Mucosa of rectum (tissue), 2 donors: Measurements from ENCODE around the gene UBE2QL1.

Experiments used
- H3K27ac ChIP-seq, 2 donors: one replicate each; pipeline ENCODE4 v1.7.0; 2013; ENCODE audit warnings: inconsistent platforms in 2 of 2, low read depth in 2 of 2, low read length in 2 of 2
- H3K27me3 ChIP-seq, 2 donors: one replicate each; pipeline ENCODE4 v1.7.0; 2013; ENCODE audit warnings: low read length in 2 of 2; ENCODE audit not compliant: control insufficient read depth in 2 of 2, insufficient read depth in 2 of 2
- H3K36me3 ChIP-seq, 2 donors: one replicate each; pipeline ENCODE4 v1.7.0; 2013; ENCODE audit warnings: low read length in 2 of 2; ENCODE audit not compliant: control insufficient read depth in 2 of 2, insufficient read depth in 2 of 2
- H3K4me1 ChIP-seq, 2 donors: one replicate each; pipeline ENCODE4 v1.7.0; 2013; ENCODE audit warnings: low read length in 2 of 2, mild to moderate bottlenecking in 1 of 2; ENCODE audit not compliant: control insufficient read depth in 2 of 2, insufficient read depth in 2 of 2
- H3K4me3 ChIP-seq, 2 donors: one replicate each; pipeline ENCODE4 v1.7.0; 2013; ENCODE audit warnings: low read length in 2 of 2
- H3K9ac ChIP-seq, 2 donors: one replicate each; pipeline ENCODE4 v1.7.0; 2013; ENCODE audit warnings: low read length in 2 of 2, low read depth in 1 of 2, mild to moderate bottlenecking in 1 of 2
- H3K9me3 ChIP-seq, 2 donors: one replicate each; pipeline ENCODE4 v1.7.0; 2013; ENCODE audit warnings: low read length in 2 of 2; ENCODE audit not compliant: control insufficient read depth in 2 of 2
- donor health status: healthy.
- donor health status: Normal muscosa, but diverticular disease.

Gene UBE2QL1

DNA sequence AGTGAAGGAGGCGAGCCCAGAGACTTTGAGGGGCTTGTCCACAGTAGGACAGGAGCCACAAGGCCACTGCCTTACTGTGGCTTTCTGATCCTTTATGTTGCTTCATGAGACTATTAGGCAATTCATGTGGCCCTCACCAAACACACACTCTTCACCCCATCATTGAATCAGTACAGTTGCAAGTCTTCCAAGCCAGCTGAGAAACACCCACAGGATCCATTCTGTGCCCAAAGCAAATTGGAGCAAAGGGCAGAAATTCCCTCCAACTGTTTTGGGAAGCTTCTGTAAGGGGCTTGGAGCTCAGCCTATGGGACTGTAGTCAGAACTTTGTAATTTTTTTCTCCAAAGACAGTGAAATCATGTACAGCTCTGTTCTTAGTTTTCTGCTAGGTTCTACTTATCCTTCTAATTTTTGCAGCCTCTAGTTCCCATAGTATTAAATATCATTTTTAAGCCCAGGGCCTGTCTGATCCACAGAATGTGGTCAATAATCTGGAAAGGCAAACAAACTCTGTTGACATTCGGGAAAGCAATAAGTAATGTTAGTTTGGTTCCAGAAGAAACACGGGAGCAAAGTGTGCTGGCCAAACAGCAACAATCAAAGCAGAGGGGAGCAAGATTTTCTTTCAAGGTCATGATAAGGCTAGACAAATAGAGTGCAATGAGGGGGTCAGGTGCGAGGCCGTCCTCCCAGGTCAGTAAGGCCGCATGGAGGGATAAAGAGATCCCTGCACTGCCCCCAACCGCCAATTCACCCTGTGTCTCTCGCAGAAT lies 47.0 kb downstream of the UBE2QL1 start:
- no peak overlapping the region for H3K27ac ChIP-seq
- no peak overlapping the region for H3K9ac ChIP-seq
- H3K4me1 ChIP-seq: no peaks in the 10 kb centered on the region
- no peaks in the 10 kb centered on the region for H3K36me3 ChIP-seq
- no peak overlapping the region for H3K4me3 ChIP-seq
- no peaks in the 10 kb centered on the region for H3K9me3 ChIP-seq
- no peaks in the 10 kb centered on the region for H3K27me3 ChIP-seq

DNA sequence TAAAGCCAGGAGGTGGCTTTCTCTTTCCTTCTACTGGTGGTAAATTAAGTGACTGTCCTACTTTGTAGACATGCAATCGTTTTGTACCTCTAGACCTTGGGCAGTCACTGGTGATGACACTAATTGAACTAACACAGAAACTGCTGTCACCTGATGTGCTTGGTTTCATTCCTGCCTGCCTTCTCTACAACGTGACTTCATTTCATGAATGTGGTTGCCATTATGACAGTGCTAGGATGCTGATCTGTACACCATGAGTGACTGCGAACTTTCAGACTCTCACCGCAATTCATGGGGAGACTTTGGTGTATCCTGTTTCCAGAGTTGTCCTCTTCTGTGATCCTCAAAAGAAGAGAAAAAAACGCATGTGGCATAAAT lies 47.5 kb downstream of the UBE2QL1 start:
- no peak overlapping the region for H3K27ac ChIP-seq
- no peaks in the 10 kb centered on the region for H3K9me3 ChIP-seq
- H3K9ac ChIP-seq: no peak overlapping the region
- no peaks in the 10 kb centered on the region for H3K27me3 ChIP-seq
- H3K36me3 ChIP-seq: no peaks in the 10 kb centered on the region
- H3K4me1 ChIP-seq: no peaks in the 10 kb centered on the region
- H3K4me3 ChIP-seq: no peak overlapping the region

- H3K9me3 ChIP-seq: no peaks in the 10 kb centered on the region
- no peak overlapping the region for H3K4me3 ChIP-seq
- H3K9ac ChIP-seq: no peak overlapping the region
- no peaks in the 10 kb centered on the region for H3K4me1 ChIP-seq
- no peak overlapping the region for H3K27ac ChIP-seq
- no peaks in the 10 kb centered on the region for H3K27me3 ChIP-seq
- no peaks in the 10 kb centered on the region for H3K36me3 ChIP-seq
Observed at GRCh38 chr5:6496636-6497035, 48.0 kb downstream of the UBE2QL1 start.

GRCh38 chr5:6497262-6497661 lies 48.6 kb downstream of the UBE2QL1 start:
- H3K4me3 ChIP-seq: no peak overlapping the region
- no peak overlapping the region for H3K9ac ChIP-seq
- H3K27ac ChIP-seq: no peak overlapping the region
- no peaks in the 10 kb centered on the region for H3K9me3 ChIP-seq
- no peaks in the 10 kb centered on the region for H3K27me3 ChIP-seq
- H3K4me1 ChIP-seq: no peaks in the 10 kb centered on the region
- H3K36me3 ChIP-seq: no peaks in the 10 kb centered on the region

DNA sequence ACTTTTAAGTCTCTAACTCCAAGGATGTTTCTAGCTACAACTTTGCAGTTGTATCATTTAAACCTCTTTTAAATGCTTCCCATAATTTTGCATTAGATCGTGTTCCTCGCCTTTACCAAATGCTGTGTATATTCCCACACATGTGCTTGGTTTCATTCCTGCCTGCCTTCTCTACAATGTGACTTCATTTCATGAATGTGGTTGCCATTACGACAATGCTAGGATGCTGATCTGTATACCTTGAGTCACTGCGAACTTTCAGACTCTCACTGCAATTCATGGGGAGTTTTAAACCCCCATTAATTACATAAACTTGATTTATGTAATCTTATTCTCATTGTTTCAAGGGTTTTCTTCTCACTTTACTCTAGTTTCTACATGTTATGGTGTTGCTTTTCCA lies 50.3 kb downstream of the UBE2QL1 start:
- Histone ChIP-seq H3K27ac (no peak overlapping the region), H3K9ac (no peak overlapping the region), H3K36me3 (no peaks in the 10 kb centered on the region), H3K4me3 (no peak overlapping the region), H3K4me1 (no peaks in the 10 kb centered on the region), H3K27me3 (no peaks in the 10 kb centered on the region), H3K9me3 (no peaks in the 10 kb centered on the region)

DNA sequence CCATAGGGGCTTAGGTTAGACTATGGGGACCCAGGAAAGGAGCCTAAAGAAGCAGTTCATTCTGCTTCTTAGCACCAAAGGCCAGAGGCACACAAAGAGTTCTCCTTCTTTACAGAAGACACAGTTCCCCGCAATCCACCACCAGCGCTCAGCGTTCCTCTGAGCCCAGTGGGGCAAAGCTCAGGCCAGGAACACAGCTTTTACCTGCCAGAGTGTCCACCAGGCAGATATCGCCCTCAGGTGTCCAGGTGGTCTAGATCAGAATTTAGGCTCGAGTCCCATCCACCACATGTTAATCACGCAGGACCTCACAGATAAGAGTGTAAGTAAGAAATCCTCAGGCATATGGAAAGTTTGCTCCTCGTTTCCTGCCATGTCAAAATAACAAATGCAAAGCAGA lies 53.0 kb downstream of the UBE2QL1 start:
- H3K27ac ChIP-seq: no peak overlapping the region
- no peak overlapping the region for H3K4me3 ChIP-seq
- H3K27me3 ChIP-seq: no peaks in the 10 kb centered on the region
- H3K9me3 ChIP-seq: no peaks in the 10 kb centered on the region
- no peaks in the 10 kb centered on the region for H3K4me1 ChIP-seq
- H3K9ac ChIP-seq: no peak overlapping the region
- H3K36me3 ChIP-seq: no peaks in the 10 kb centered on the region

DNA sequence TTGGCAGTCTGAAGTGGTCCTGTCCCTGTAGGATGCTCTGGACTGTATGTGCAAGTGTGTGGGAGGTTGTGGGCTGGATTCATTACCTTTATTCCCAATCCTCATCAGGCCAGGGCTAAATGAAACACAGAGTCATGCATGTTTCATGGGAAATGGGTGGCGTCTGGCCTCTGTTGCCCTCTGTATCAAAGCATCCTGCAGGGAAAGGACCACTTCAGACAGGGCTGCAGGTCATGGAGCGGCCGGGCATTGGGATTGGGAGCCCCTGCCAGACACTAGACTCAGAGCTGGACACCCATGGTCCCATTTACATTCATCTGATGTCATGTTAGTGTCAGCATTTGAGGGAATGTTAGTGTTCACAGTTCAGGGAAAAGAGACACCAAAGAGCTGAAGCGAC lies 53.8 kb downstream of the UBE2QL1 start:
- no peaks in the 10 kb centered on the region for H3K4me1 ChIP-seq
- H3K4me3 ChIP-seq: no peak overlapping the region
- no peak overlapping the region for H3K27ac ChIP-seq
- H3K27me3 ChIP-seq: no peaks in the 10 kb centered on the region
- H3K9me3 ChIP-seq: no peaks in the 10 kb centered on the region
- no peaks in the 10 kb centered on the region for H3K36me3 ChIP-seq
- no peak overlapping the region for H3K9ac ChIP-seq

DNA sequence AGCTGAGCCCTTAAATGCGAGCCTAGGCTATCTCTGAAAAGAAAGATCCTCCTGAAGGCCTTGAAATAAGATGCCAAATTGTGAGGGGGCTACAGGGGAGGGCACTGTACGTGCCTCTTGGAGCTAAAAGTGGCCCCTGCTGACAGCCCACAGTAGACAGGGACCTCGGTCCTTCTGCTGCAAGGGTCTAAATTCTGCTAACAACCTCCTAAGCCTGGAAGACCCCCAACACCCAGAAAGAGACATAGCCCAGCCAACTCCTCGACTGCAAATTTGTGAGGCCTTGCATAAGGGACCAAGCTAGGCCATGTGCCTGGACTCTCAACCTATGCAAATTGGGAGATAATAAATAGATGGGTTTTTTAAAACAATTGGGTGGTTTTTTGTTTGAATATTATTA lies 54.7 kb downstream of the UBE2QL1 start:
- Histone ChIP-seq H3K9me3 (no peaks in the 10 kb centered on the region), H3K4me1 (no peaks in the 10 kb centered on the region), H3K27me3 (no peaks in the 10 kb centered on the region), H3K27ac (no peak overlapping the region), H3K9ac (no peak overlapping the region), H3K4me3 (no peak overlapping the region), H3K36me3 (no peaks in the 10 kb centered on the region)

GRCh38 chr5:6504677-6505415 lies 56.2 kb downstream of the UBE2QL1 start:
- Histone ChIP-seq H3K36me3 (no peaks in the 10 kb centered on the region), H3K27ac (no peak overlapping the region), H3K9me3 (no peaks in the 10 kb centered on the region), H3K27me3 (no peaks in the 10 kb centered on the region), H3K9ac (no peak overlapping the region), H3K4me3 (no peak overlapping the region), H3K4me1 (no peaks in the 10 kb centered on the region)

GRCh38 chr5:6505416-6505755 lies 56.7 kb downstream of the UBE2QL1 start:
- Histone ChIP-seq H3K4me3 (no peak overlapping the region), H3K27me3 (no peaks in the 10 kb centered on the region), H3K36me3 (no peaks in the 10 kb centered on the region), H3K27ac (no peak overlapping the region), H3K9ac (no peak overlapping the region), H3K9me3 (no peaks in the 10 kb centered on the region), H3K4me1 (no peaks in the 10 kb centered on the region)
